Stimulated activated CD4-positive, alpha-beta T cell treated with anti-CD3 and anti-CD28 coated beads, TNF-alpha, amount 100 ng/mL, for 4 hours (primary cell): Measurements from ENCODE around the gene CAPN1.

Experiments used
- DNase-seq, 3 experiments: peaks; one replicate each; pipeline ENCODE4 v3.0.0-alpha.2; 2020; ENCODE audit warnings: low read depth in 3 of 3

The CAPN1 gene

DNA sequence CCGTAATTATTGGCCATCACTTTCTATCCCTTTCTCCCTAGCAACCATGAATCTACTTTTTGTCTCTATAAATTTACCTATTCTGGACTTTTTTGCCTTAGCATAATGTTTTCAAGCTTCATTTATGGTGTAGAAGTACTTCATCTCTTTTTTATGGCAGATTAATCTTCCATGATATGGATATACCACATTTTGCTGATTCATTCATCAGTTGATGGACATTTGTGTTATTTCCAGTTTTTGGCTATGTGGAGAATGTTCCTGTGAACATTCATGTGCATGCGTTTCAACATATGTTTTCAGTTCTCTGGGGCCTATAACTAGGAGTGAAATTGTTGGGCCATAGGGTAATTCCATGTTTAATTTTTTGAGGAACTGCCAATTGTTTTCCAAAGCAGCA lies 12.8 kb downstream of the CAPN1 start:
- no peak for DNase-seq

DNA sequence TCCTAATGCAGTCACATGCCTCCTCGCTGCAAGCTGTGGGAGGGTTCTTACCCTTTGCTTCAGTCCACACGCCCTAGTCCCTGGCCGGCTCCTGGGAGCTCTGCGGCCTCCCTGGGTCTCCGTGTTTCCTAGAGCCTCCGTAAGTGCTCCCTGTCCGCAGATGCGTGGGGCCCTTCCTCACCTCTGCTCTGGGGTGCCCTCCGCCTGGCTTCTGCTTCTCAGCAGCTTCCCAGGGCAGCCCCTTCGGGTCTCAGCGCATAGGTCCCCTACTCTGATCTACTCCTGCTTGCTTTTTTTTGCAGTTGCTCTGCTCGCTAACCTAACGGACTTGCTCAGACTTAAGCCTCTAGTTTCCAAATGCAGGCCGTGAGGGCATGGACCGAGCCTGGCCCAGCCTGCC lies 22.4 kb downstream of the CAPN1 start:
- DNase-seq, result no peak

GRCh38 chr11:65204646-65205601 lies 23.2 kb downstream of the CAPN1 start:
- peak in 1 of 3 experiments; percentile 39 for DNase-seq

DNA sequence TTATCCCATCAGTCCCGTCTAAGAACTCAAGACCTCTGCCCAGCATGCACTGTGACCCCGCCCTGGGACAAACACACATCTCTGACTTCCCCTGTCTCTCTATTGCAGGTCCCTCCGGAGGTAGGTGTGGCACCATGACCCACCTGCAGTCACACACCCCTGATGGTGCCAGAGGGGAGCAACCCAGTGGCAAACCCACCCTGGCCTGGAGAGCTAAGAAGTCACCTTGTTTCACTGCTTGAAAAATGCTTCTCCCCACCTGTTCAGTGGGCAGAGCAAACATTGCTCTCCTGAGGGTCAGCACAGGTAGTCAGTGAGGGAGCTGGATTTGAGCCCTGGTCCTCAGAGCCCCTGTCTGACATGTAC lies 23.9 kb downstream of the CAPN1 start:
- no peak for DNase-seq

DNA sequence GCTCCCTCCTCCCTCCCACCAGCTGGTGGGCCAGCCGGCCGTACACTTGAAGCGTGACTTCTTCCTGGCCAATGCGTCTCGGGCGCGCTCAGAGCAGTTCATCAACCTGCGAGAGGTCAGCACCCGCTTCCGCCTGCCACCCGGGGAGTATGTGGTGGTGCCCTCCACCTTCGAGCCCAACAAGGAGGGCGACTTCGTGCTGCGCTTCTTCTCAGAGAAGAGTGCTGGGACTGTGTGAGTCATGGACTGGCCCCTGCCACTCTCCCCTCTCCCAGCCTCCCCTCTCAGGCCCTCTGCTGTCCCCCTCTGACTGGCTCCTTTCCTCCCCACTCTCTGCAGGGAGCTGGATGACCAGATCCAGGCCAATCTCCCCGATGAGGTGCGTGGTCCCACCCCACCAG lies 24.7 kb downstream of the CAPN1 start:
- no peak for DNase-seq

DNA sequence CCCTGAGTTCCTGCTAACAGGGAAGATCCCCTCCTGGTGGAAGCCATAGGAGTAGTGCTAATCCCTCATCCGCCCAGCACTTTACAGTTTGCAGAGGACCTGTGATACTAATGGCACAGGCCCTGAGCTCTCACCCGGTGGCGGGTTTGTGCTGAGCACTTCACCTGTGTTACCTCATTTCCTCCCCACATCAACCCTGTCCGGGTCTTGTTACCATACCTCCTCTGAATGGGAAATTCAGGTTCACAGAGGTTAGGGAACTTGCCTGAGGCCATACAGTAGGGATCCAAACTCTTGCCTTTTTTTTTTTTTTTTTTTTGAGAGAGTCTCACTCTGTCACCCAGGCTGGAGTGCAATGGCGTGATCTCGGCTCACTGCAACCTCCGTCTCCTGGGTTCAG lies 25.2 kb downstream of the CAPN1 start:
- no peak for DNase-seq

- no peak for DNase-seq
These were observed 26.4 kb downstream of the CAPN1 start for GRCh38 chr11:65207918-65208784.

GRCh38 chr11:65208785-65209710 lies 27.3 kb downstream of the CAPN1 start:
- no peak for DNase-seq

- DNase-seq, result no peak
These were observed 28.1 kb downstream of the CAPN1 start for GRCh38 chr11:65209711-65210360.

GRCh38 chr11:65210361-65210731 lies 28.6 kb downstream of the CAPN1 start:
- DNase-seq, result no peak

DNA sequence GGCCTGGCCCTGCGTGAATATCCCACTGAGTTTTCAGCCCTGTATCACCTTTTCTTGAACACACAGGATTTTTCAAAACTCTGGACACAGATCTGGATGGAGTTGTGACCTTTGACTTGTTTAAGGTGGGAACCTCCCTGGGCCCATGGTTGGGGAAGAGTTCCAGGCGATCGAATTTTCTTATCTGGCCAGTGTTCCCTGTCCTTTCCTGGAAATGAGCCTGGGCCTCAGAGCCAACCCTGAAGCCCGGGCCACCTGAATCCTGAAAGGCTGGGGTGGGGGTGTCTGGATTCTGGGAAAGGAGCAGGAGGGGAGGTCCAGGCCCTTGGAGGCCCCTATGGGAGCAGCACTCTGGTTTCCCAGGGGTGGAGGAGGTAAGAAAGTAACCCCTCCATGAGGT lies 29.0 kb downstream of the CAPN1 start:
- DNase-seq, result no peak

GRCh38 chr11:65211293-65212105 lies 29.8 kb downstream of the CAPN1 start:
- DNase-seq, result no peak

DNA sequence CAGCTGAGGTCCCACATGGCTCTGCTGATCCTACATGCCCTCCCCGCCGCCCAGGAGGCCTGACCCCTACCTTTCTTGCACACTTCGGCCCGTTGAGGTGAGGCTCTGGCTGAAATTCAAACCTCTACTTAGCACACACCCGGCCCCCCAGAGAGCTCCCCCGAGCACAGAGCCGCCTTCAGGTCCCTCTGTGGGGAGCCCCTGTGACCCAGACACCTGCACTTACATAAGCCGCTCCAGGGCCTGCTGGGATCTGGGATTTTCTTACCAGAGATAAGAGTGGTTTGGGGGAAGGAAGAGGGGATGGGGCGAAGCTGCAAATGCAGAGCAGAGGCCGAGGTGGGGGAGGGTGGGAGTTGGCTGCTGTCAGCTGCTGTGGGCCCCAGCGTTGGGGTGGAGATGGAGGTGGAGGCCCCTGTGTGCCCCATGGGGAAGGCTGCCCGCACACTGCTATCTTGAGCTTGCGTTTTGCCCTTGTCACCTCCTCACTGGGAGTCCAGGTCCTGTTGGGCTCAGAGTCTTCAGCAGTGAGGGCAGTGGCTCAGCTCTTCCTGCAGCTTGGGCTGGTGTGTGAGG lies 30.6 kb downstream of the CAPN1 start:
- no peak for DNase-seq

DNA sequence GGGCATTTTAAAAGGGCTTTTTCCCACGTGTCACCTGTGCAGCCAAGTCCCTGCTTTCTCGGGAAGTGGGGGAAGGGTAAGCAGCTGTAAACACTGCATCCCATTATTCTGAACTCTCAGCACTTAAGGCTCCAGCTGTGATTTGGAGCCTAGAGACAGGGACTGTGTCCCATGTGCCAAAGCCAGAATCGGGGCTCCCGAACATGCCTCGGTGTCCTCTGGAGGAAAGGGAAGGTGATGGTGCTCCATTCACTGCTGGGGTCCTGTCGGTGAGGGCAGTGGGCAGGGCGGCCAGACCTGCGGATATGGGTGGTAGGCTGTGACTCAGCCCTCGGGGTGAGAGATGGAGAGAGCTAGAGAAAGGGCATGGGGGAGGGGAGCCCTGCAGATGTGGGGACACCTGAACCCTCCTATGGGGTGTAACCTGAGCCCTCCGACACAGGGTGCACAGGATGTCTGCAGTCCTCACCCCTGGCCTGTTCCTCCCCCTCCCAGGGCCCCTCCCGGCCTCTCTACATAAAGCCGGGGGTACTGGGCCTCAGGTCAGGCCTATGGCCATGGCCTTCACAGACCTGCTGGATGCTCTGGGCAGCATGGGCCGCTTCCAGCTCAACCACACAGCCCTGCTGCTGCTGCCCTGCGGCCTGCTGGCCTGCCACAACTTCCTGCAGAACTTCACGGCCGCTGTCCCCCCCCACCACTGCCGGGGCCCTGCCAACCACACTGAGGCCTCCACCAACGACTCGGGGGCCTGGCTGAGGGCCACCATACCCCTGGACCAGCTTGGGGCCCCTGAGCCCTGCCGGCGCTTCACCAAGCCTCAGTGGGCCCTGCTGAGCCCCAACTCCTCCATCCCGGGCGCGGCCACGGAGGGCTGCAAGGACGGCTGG lies 31.8 kb downstream of the CAPN1 start:
- DNase-seq, result no peak

GRCh38 chr11:65214212-65214845 lies 32.6 kb downstream of the CAPN1 start:
- no peak for DNase-seq

DNA sequence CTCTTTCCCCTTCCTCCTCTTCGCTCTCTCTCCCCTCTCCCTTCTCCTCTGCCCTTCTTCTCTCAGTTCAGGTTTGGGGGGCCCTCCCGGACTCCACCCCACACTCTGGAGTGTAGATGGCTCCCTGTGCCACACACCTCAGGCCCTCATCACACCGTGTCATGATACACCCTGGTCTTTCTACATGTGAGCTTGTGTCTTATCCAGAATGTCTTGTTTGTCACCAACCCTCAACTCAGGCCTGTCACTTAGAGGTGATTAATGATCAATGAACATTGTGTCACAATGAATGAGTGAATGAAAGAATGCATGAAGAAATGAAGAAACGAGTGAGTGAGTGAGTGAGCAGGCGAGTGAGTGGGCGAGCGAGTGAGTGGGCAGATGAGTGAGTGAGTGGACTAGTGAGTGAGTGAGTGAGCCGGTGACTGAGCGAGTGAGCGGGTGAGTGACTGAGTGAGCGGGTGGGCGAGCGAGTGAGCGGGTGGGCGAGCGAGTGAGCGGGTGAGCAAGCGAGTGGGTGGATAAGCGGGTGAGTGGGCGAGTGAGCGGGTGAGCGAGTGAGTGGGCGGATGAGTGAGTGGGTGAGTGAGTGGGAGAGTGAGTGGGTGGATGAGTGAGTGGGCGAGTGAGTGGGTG lies 33.8 kb downstream of the CAPN1 start:
- peak in 2 of 3 experiments; percentile 14 to 26 for DNase-seq

- DNase-seq, result no peak
These were observed 35.1 kb downstream of the CAPN1 start for GRCh38 chr11:65216830-65217229.
